Dendritic cell treated with granulocyte-macrophage colony-stimulating factor and Interleukin-4, amounts not matched to agents 40 ng/mL and 50 ng/mL, for 4 days (primary cell): ENCODE results near the gene RNF6.

Experiments
- H3K27ac Mint-ChIP-seq: one replicate; pipeline ENCODE4 v1.8.0; 2022; ENCODE audit warnings: mild to moderate bottlenecking, mixed read lengths
- H3K27me3 Mint-ChIP-seq: one replicate; pipeline ENCODE4 v1.8.0; 2022; ENCODE audit warnings: mild to moderate bottlenecking, mixed read lengths
- H3K36me3 Mint-ChIP-seq: one replicate; pipeline ENCODE4 v1.8.0; 2022; ENCODE audit warnings: low read depth, mixed read lengths
- H3K4me1 Mint-ChIP-seq: one replicate; pipeline ENCODE4 v1.8.0; 2022; ENCODE audit warnings: low read depth, mixed read lengths
- H3K4me3 Mint-ChIP-seq: one replicate; pipeline ENCODE4 v1.8.0; 2022; ENCODE audit warnings: mild to moderate bottlenecking, moderate library complexity, mixed read lengths
- H3K9me3 Mint-ChIP-seq: one replicate; pipeline ENCODE4 v1.8.0; 2022; ENCODE audit warnings: mixed read lengths
- intact Hi-C: fragments of 100-400 bp; cut with micrococcal nuclease; formaldehyde crosslinking; loops from one replicate; pipeline ENCODE4 v1.15.0; 2022

Gene RNF6

GRCh38 chr13:26168237-26168814 lies 53.8 kb downstream of the RNF6 start:
- H3K27ac Mint-ChIP-seq: no peak overlapping the region
- H3K4me3 Mint-ChIP-seq: no peak overlapping the region
- no peaks in the 10 kb centered on the region for H3K4me1 Mint-ChIP-seq
- H3K27me3 Mint-ChIP-seq: peaks cover 3% of the 10 kb centered on the region
- no peaks in the 10 kb centered on the region for H3K9me3 Mint-ChIP-seq
- no peaks in the 10 kb centered on the region for H3K36me3 Mint-ChIP-seq
- intact Hi-C loops: no loop called here

DNA sequence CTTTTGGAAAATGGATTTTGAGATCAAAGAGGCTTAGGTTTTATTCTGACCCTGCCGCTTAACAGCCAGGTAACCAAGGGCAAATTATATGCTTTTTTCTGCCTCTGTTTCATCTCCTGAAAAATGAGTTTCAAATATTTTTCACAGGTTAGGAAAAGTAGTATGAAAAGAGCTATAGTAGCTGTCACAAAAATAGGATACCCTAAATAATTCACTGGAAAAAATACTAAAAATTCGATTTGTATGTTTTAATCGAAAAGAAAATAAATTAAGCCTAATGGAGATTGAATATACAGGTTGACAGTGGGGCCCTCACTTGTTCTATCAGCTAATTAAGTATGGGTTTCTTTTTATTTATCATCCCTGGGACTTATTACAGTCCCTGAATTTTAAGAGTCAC lies 58.3 kb downstream of the RNF6 start:
- Mint-ChIP-seq H3K9me3 (no peaks in the 10 kb centered on the region), H3K27ac (no peak overlapping the region), H3K4me3 (no peak overlapping the region), H3K36me3 (no peaks in the 10 kb centered on the region), H3K4me1 (no peaks in the 10 kb centered on the region), H3K27me3 (peaks cover 3% of the 10 kb centered on the region)
- intact Hi-C loops: no loop called here
